Fibroblast of lung (primary cell): ENCODE measurements around the gene TCF12. TPM values are rescaled to one million over a fixed set of nuclear protein-coding genes. Genes with fewer than 3 reads are reported as not detected.

Experiments
- DNase-seq, 2 donors: peaks; one replicate each; pipeline versions ENCODE4 v3.0.0 to v3.0.0-alpha.2; 2010; ENCODE audit warnings: low read depth in 2 of 2
- H2AFZ ChIP-seq: 2 replicates; pipeline ENCODE4 v1.5.1; 2012; ENCODE audit warnings: low read length, control low read depth, inconsistent platforms
- H3K27ac ChIP-seq: 2 replicates; pipeline ENCODE4 v1.5.1; 2011; ENCODE audit warnings: low read length, control low read depth; ENCODE audit not compliant: insufficient read depth
- H3K27me3 ChIP-seq: 2 replicates; pipeline ENCODE4 v1.5.1; 2011; ENCODE audit warnings: mild to moderate bottlenecking, low read length; ENCODE audit not compliant: control insufficient read depth, insufficient read depth
- H3K36me3 ChIP-seq: 2 replicates; pipeline ENCODE4 v1.5.1; 2011; ENCODE audit warnings: low read length; ENCODE audit not compliant: control insufficient read depth, insufficient read depth
- H3K4me1 ChIP-seq: 2 replicates; pipeline ENCODE4 v1.5.1; 2011; ENCODE audit warnings: low read length; ENCODE audit not compliant: control insufficient read depth, insufficient read depth; ENCODE audit errors: extremely low read depth
- H3K4me2 ChIP-seq: 2 replicates; pipeline ENCODE4 v1.5.1; 2011; ENCODE audit warnings: low read length, control low read depth; ENCODE audit not compliant: insufficient read depth; ENCODE audit errors: extremely low read depth
- H3K4me3 ChIP-seq, 4 experiments: fragments of 200-600 bp in 1 of 4; sonication (generic) in 1 of 4; replicated peaks in 1 of 4; 2 replicates each; pipeline ENCODE4 v1.5.1; 2011 to 2016; ENCODE audit warnings: low read length in 4 of 4, low read depth in 3 of 4, mild to moderate bottlenecking in 3 of 4, control low read depth in 2 of 4, inconsistent platforms in 1 of 4, mixed read lengths in 1 of 4; ENCODE audit not compliant: insufficient read depth in 1 of 4; ENCODE audit errors: control extremely low read depth in 1 of 4
- H3K79me2 ChIP-seq: 2 replicates; pipeline ENCODE4 v1.5.1; 2012; ENCODE audit warnings: mild to moderate bottlenecking, low read length, inconsistent platforms; ENCODE audit not compliant: control insufficient read depth, insufficient read depth
- H3K9ac ChIP-seq: 2 replicates; pipeline ENCODE4 v1.5.1; 2011; ENCODE audit warnings: mild to moderate bottlenecking, low read length, control low read depth; ENCODE audit not compliant: insufficient read depth
- H3K9me3 ChIP-seq: 2 replicates; pipeline ENCODE4 v1.5.1; 2012; ENCODE audit warnings: low read depth, low read length; ENCODE audit not compliant: control insufficient read depth, insufficient read depth
- H4K20me1 ChIP-seq: 2 replicates; pipeline ENCODE4 v1.5.1; 2011; ENCODE audit warnings: low read length; ENCODE audit not compliant: control insufficient read depth, insufficient read depth; ENCODE audit errors: extremely low read depth
- EZH2 ChIP-seq: IDR thresholded peaks from 2 replicates; pipeline ENCODE4 v1.5.1; 2012; ENCODE audit warnings: low read length, control low read depth, mild to moderate bottlenecking; ENCODE audit errors: missing control alignments
- polyA plus RNA-seq, 2 donors: library from polyadenylated mRNA; depleted of rRNA in 1 of 2; stranded (reverse) in 1 of 2; unstranded in 1 of 2; fragments of >200 nt; gene quantifications; 2 replicates each; pipeline ENCODE4 v1.2.1, GENCODE V29; 2011 to 2012; ENCODE audit warnings: missing spikeins in 1 of 2
- total RNA-seq: library from RNA; depleted of rRNA; stranded (reverse); fragments of >200 nt; gene quantifications from 2 replicates; pipeline ENCODE4 v1.2.1, GENCODE V29; 2014
- TF ChIP-seq, protein P1 (sequence below), 2 donors: IDR thresholded peaks in 1 of 2; conservative IDR thresholded peaks in 1 of 2; 1 replicate in 1 of 2; 2 replicates in 1 of 2; pipeline ENCODE4 v1.5.1; 2011 to 2012; ENCODE audit warnings: low read length in 2 of 2, control low read depth in 1 of 2, inconsistent platforms in 1 of 2, low read depth in 1 of 2, mild to moderate bottlenecking in 1 of 2

The TCF12 gene
- total and polyA plus RNA-seq, 2 donors (not counting 1 experiment from before 2014, with no cell fraction given): 105 to 232 TPM

DNA sequence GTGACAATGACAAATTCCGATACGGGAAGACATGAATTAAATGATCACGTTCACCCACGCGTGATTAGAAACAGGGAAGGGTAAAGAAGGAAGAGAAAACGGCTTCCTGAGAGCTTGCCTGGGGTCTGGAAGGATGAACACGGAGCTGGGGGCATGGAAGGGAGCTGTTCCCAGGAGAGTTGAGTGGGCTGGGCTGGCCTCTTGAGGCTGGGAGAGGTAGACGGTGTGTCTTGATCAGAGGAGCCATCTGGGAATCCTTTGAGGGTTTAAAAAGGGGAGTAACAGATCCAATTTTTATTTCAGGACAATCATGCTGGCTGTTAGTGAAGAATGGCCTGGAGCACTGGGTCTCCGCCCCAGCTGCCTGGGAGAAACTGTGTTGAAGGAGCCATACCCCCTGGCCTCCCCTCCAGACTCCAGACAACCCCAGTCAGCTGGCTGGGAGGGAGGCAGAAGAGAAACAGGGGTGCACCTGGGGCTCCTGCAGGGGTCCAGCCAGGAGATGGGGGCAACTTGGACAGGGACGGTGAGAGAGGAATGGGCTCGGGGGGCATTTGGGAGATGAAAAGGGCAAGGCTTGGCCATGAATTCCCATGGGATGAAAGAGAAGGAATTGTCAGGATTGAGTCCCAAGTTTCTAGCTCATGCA lies 404.3 kb downstream of the TCF12 start:
- H2AFZ ChIP-seq: no peak overlapping the region
- H3K4me2 ChIP-seq: no peak overlapping the region
- no peaks in the 10 kb centered on the region for H3K27me3 ChIP-seq
- H3K9ac ChIP-seq: no peak overlapping the region
- no peak for TF ChIP-seq EZH2
- TF ChIP-seq, protein P1, sequence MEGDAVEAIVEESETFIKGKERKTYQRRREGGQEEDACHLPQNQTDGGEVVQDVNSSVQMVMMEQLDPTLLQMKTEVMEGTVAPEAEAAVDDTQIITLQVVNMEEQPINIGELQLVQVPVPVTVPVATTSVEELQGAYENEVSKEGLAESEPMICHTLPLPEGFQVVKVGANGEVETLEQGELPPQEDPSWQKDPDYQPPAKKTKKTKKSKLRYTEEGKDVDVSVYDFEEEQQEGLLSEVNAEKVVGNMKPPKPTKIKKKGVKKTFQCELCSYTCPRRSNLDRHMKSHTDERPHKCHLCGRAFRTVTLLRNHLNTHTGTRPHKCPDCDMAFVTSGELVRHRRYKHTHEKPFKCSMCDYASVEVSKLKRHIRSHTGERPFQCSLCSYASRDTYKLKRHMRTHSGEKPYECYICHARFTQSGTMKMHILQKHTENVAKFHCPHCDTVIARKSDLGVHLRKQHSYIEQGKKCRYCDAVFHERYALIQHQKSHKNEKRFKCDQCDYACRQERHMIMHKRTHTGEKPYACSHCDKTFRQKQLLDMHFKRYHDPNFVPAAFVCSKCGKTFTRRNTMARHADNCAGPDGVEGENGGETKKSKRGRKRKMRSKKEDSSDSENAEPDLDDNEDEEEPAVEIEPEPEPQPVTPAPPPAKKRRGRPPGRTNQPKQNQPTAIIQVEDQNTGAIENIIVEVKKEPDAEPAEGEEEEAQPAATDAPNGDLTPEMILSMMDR (conservative IDR thresholded peaks at IDR 0.05 in 1 of 2, IDR thresholded peaks at IDR 0.05 in 1 of 2; ENCODE audit: low read depth in 1 of 2, low read length in 2 of 2): no peak
- peaks cover 7% of the 10 kb centered on the region for H3K4me1 ChIP-seq
- H3K9me3 ChIP-seq: no peaks in the 10 kb centered on the region
- H3K79me2 ChIP-seq: no peaks in the 10 kb centered on the region
- no peak overlapping the region for H3K4me3 ChIP-seq
- H3K27ac ChIP-seq: no peak overlapping the region
- no peaks in the 10 kb centered on the region for H3K36me3 ChIP-seq
- DNase-seq: no peak
- no peaks in the 10 kb centered on the region for H4K20me1 ChIP-seq

DNA sequence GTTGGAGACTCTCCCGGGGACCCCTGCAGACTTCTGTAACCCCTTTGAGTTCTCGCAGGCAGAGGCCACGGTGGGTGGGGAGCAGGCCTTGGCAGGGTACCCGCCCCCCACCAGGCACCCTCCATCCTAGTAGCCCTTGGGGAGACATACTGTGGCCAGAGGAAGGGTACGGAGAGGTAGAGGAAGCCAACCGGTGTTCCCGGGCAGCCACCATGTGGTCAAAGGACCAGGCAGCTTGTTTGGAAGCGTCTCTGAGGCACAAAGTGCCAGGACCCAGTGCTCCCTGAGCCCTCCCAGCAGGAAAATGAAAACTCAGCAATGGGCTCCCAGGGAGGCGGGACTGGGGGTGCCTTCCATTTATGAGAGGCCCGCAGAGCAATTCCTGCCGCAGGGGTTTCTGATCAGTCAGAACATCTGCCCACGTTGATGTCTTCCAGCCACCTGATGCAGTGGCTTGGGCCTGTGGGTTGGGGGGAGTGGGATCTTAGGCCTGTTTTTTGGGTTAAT lies 404.9 kb downstream of the TCF12 start:
- Histone ChIP-seq H4K20me1 (no peaks in the 10 kb centered on the region), H3K4me2 (no peak overlapping the region), H3K9me3 (no peaks in the 10 kb centered on the region), H3K4me3 (no peak overlapping the region), H3K36me3 (no peaks in the 10 kb centered on the region), H3K9ac (no peak overlapping the region), H2AFZ (no peak overlapping the region), H3K27me3 (no peaks in the 10 kb centered on the region), H3K79me2 (no peaks in the 10 kb centered on the region), H3K4me1 (peaks cover 7% of the 10 kb centered on the region), H3K27ac (no peak overlapping the region)
- TF ChIP-seq, protein P1 (conservative IDR thresholded peaks at IDR 0.05 in 1 of 2, IDR thresholded peaks at IDR 0.05 in 1 of 2; ENCODE audit: low read depth in 1 of 2, low read length in 2 of 2): no peak
- no peak for TF ChIP-seq EZH2
- DNase-seq: no peak

DNA sequence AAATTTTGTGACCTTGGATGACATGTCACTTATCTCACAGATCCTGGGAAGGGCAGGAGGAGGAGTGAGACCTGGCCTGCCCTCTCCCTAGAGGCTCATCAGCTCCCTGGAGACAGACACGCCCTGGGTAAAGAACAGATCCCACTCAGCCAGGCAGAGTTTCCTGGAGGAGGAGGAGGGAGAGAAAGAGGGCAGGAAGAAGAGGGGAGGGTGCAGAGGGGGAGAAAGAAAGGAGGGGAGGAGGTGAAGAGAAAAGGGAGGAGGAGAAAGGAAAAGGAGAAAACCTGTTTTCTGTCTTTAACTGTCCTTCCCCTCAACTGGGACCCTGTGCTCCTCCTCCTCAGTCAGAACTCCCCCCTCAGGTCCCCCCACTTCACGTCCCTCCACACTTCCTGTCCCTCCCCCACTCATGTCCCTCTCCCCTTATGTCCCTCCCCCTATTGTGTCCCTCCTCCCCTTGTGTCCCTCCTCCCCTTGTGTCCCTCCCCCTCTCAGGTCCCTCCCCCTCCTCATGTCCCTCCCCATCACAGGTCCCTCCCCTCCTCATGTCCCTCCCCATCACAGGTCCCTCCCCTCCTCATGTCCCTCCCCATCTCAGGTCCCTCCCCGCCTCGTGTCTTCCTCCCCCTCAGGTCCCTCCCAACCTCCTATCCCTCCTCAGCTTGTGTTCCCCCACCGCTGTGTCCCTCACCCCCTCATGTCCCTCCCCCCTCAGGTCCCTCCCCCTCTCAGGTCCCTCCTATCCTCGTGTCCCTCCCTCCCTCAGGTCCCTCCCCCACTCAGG lies 405.6 kb downstream of the TCF12 start:
- Histone ChIP-seq H3K36me3 (no peaks in the 10 kb centered on the region), H2AFZ (no peak overlapping the region), H3K27ac (no peak overlapping the region), H3K4me2 (no peak overlapping the region), H3K9ac (no peak overlapping the region), H3K79me2 (no peaks in the 10 kb centered on the region), H4K20me1 (no peaks in the 10 kb centered on the region), H3K27me3 (no peaks in the 10 kb centered on the region), H3K4me1 (peaks cover 7% of the 10 kb centered on the region), H3K4me3 (no peak overlapping the region), H3K9me3 (no peaks in the 10 kb centered on the region)
- TF ChIP-seq, protein P1 (conservative IDR thresholded peaks at IDR 0.05 in 1 of 2, IDR thresholded peaks at IDR 0.05 in 1 of 2; ENCODE audit: low read depth in 1 of 2, low read length in 2 of 2): no peak
- no peak for TF ChIP-seq EZH2
- DNase-seq: peak in 1 of 2 donors; percentile 63
